ENCODE data around the gene SLC39A11.

DNA sequence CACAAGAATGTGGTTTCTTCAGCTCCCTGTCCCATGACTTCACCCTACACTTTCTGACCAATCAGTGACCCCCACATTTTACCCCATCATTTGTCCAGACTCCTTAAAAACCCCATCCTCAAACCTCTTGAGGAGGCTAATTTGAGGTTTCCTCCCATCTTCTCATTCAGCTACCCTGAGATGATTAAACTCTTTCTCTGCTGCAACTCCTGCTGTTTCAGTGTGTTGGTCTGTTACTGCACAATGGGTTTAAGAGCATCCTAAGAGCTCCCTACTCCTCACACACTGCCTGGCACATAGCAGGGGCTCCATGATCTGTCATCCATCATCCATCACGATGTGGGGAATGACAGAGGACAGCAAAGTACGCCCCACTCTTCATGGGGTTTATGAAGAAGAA is 212.6 kb downstream of the SLC39A11 start:
- TF ChIP-seq OSR1 (CRISPR knock-in tag; IDR thresholded peaks at IDR 0.05) (no peak), ZC3H10 (CRISPR knock-in tag; IDR thresholded peaks at IDR 0.05) (no peak), GLIS3 (CRISPR knock-in tag; IDR thresholded peaks at IDR 0.05) (no peak)
- TF ChIP-seq, protein P1, sequence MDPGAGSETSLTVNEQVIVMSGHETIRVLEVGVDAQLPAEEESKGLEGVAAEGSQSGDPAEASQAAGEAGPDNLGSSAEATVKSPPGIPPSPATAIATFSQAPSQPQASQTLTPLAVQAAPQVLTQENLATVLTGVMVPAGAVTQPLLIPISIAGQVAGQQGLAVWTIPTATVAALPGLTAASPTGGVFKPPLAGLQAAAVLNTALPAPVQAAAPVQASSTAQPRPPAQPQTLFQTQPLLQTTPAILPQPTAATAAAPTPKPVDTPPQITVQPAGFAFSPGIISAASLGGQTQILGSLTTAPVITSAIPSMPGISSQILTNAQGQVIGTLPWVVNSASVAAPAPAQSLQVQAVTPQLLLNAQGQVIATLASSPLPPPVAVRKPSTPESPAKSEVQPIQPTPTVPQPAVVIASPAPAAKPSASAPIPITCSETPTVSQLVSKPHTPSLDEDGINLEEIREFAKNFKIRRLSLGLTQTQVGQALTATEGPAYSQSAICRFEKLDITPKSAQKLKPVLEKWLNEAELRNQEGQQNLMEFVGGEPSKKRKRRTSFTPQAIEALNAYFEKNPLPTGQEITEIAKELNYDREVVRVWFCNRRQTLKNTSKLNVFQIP (CRISPR knock-in tag; IDR thresholded peaks at IDR 0.05; ENCODE audit: borderline replicate concordance, low read depth): no peak
- TF ChIP-seq, protein P2, sequence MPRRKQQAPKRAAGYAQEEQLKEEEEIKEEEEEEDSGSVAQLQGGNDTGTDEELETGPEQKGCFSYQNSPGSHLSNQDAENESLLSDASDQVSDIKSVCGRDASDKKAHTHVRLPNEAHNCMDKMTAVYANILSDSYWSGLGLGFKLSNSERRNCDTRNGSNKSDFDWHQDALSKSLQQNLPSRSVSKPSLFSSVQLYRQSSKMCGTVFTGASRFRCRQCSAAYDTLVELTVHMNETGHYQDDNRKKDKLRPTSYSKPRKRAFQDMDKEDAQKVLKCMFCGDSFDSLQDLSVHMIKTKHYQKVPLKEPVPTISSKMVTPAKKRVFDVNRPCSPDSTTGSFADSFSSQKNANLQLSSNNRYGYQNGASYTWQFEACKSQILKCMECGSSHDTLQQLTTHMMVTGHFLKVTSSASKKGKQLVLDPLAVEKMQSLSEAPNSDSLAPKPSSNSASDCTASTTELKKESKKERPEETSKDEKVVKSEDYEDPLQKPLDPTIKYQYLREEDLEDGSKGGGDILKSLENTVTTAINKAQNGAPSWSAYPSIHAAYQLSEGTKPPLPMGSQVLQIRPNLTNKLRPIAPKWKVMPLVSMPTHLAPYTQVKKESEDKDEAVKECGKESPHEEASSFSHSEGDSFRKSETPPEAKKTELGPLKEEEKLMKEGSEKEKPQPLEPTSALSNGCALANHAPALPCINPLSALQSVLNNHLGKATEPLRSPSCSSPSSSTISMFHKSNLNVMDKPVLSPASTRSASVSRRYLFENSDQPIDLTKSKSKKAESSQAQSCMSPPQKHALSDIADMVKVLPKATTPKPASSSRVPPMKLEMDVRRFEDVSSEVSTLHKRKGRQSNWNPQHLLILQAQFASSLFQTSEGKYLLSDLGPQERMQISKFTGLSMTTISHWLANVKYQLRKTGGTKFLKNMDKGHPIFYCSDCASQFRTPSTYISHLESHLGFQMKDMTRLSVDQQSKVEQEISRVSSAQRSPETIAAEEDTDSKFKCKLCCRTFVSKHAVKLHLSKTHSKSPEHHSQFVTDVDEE (CRISPR knock-in tag; IDR thresholded peaks at IDR 0.05): no peak
- TF ChIP-seq, protein P3, sequence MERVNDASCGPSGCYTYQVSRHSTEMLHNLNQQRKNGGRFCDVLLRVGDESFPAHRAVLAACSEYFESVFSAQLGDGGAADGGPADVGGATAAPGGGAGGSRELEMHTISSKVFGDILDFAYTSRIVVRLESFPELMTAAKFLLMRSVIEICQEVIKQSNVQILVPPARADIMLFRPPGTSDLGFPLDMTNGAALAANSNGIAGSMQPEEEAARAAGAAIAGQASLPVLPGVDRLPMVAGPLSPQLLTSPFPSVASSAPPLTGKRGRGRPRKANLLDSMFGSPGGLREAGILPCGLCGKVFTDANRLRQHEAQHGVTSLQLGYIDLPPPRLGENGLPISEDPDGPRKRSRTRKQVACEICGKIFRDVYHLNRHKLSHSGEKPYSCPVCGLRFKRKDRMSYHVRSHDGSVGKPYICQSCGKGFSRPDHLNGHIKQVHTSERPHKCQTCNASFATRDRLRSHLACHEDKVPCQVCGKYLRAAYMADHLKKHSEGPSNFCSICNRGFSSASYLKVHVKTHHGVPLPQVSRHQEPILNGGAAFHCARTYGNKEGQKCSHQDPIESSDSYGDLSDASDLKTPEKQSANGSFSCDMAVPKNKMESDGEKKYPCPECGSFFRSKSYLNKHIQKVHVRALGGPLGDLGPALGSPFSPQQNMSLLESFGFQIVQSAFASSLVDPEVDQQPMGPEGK (CRISPR knock-in tag; IDR thresholded peaks at IDR 0.05; ENCODE audit: borderline replicate concordance): no peak

Measured in SK-N-SH treated with all-trans-retinoic acid at 6 μM for 48 hours (cell line).